Smooth muscle cell (in vitro differentiated cells): ENCODE results near the gene MOB3A. TPM values are rescaled to one million over a fixed set of nuclear protein-coding genes. Genes with fewer than 3 reads are reported as not detected.

Source experiments
- DNase-seq: peaks from one replicate; lab custom pipeline; 2025; ENCODE audit not compliant: unreplicated experiment; lab: John Stamatoyannopoulos, UW
- H2AFZ ChIP-seq: fragments of 200-600 bp; sonication (generic); 2 replicates; pipeline ENCODE4 v1.6.0; 2016; ENCODE audit warnings: antibody characterized with exemption, low read depth, mild to moderate bottlenecking
- H3F3A ChIP-seq: fragments of 200-600 bp; sonication (generic); 2 replicates; pipeline ENCODE4 v1.6.0; 2017; ENCODE audit warnings: antibody characterized with exemption, low read depth
- H3K27ac ChIP-seq: fragments of 200-600 bp; sonication (generic); 2 replicates; pipeline ENCODE4 v1.5.1; 2016; ENCODE audit warnings: low read depth, mild to moderate bottlenecking
- H3K27me3 ChIP-seq: fragments of 200-600 bp; sonication (generic); 2 replicates; pipeline ENCODE4 v1.6.1; 2016; ENCODE audit warnings: low read depth, mild to moderate bottlenecking
- H3K36me3 ChIP-seq: fragments of 200-600 bp; sonication (generic); 2 replicates; pipeline ENCODE4 v1.5.1; 2016; ENCODE audit warnings: low read depth
- H3K4me1 ChIP-seq: fragments of 200-600 bp; sonication (generic); 2 replicates; pipeline ENCODE4 v1.5.1; 2016; ENCODE audit warnings: low read depth
- H3K4me2 ChIP-seq: fragments of 200-600 bp; sonication (generic); 2 replicates; pipeline ENCODE4 v1.6.0; 2016; ENCODE audit warnings: mild to moderate bottlenecking
- H3K4me3 ChIP-seq: fragments of 200-600 bp; sonication (generic); 2 replicates; pipeline ENCODE4 v1.5.1; 2016; ENCODE audit warnings: mild to moderate bottlenecking
- H3K79me2 ChIP-seq: fragments of 200-600 bp; sonication (generic); 2 replicates; pipeline ENCODE4 v1.6.0; 2016; ENCODE audit warnings: low read depth, mild to moderate bottlenecking
- H3K9ac ChIP-seq: fragments of 200-600 bp; sonication (generic); 2 replicates; pipeline ENCODE4 v1.6.0; 2016; ENCODE audit warnings: low read depth
- H3K9me3 ChIP-seq: fragments of 200-600 bp; sonication (generic); replicated peaks from 2 replicates; pipeline ENCODE4 v1.5.1; 2016; ENCODE audit warnings: low read depth
- H4K20me1 ChIP-seq: fragments of 200-600 bp; sonication (generic); 2 replicates; pipeline ENCODE4 v1.6.0; 2016; ENCODE audit warnings: low read depth
- CTCF ChIP-seq: fragments of 200-600 bp; sonication (generic); IDR thresholded peaks from 2 replicates; pipeline ENCODE4 v1.5.1; 2017; ENCODE audit warnings: borderline replicate concordance, mild to moderate bottlenecking, antibody characterized with exemption; ENCODE audit not compliant: insufficient read depth, poor library complexity, severe bottlenecking
- WGBS: methylation state at CpG from one replicate; pipeline ENCODE4 v1.1.7; 2016; ENCODE audit warnings: low lambda C conversion rate; 5-methylcytosine and 5-hydroxymethylcytosine counted together
- polyA plus RNA-seq: library from polyadenylated mRNA; unstranded; fragments of >200 nt; fragmentation: Nextera tagmentation; extraction: Ambion mirVana; gene quantifications from 2 replicates; pipeline ENCODE4 v1.2.1, GENCODE V29; 2016
- total RNA-seq: library from RNA; depleted of rRNA; stranded (reverse); fragments of >200 nt; gene quantifications from 2 replicates; pipeline ENCODE4 v1.2.3, GENCODE V29; 2014

Gene MOB3A
- total and polyA plus RNA-seq, 2 experiments from 2014 or later, result 11.2 to 23.8 TPM

GRCh38 chr19:2051773-2052704 lies 44.1 kb downstream of the MOB3A start:
- DNase-seq, result no peak
- Histone ChIP-seq H3K4me1 (peaks cover 9% of the 10 kb centered on the region), H3K27ac (peak overlapping the region; percentile 1), H3K4me2 (peak overlapping the region; percentile 92), H3K79me2 (peaks cover 37% of the 10 kb centered on the region), H2AFZ (peak overlapping the region; percentile 86), H3K9me3 (no peaks in the 10 kb centered on the region), H3K4me3 (peak overlapping the region; percentile 95), H3K36me3 (no peaks in the 10 kb centered on the region), H3K9ac (no peak overlapping the region), H3K27me3 (no peaks in the 10 kb centered on the region), H3F3A (no peaks in the 10 kb centered on the region), H4K20me1 (peaks cover 37% of the 10 kb centered on the region)
- no peak for TF ChIP-seq CTCF
- WGBS, result 91% methylated on average over 18 of the region's 18 CpGs

- Histone ChIP-seq H3K27ac (peak within 1 kb of the TSS; percentile 7), H3K9me3 (no peaks in the 10 kb centered on the region), H3K27me3 (no peaks in the 10 kb centered on the region), H3K4me3 (peak within 1 kb of the TSS; percentile 95), H3K79me2 (peaks cover 44% of the 10 kb centered on the region), H3K4me1 (peaks cover 9% of the 10 kb centered on the region), H3K4me2 (peak within 1 kb of the TSS; percentile 99), H4K20me1 (peaks cover 46% of the 10 kb centered on the region), H3K9ac (peak within 1 kb of the TSS; percentile 78), H3F3A (no peaks in the 10 kb centered on the region), H3K36me3 (no peaks in the 10 kb centered on the region), H2AFZ (peak within 1 kb of the TSS; percentile 86)
- DNase-seq, result peak; percentile 89
- 6% methylated on average over 51 of the region's 93 CpGs for WGBS
- TF ChIP-seq CTCF, result peak; percentile 46
Measured at GRCh38 chr19:2050991-2051772, 44.9 kb downstream of the MOB3A start, which contains the start of gene MKNK2. Gene MKNK2, minus strand, starts transcription at chr19:2051244. Its CDS starts 393 bp downstream, at chr19:2050851.

GRCh38 chr19:2050349-2050990 lies 45.7 kb downstream of the MOB3A start:
- DNase-seq, result no peak
- TF ChIP-seq CTCF, result no peak
- 1% methylated on average over 29 of the region's 49 CpGs for WGBS

More at GRCh38 chr19:2050349-2050990, 45.7 kb downstream of the MOB3A start:
- peak overlapping the region; percentile 99 for H3K4me2 ChIP-seq
- H3K79me2 ChIP-seq, result peaks cover 44% of the 10 kb centered on the region
- no peaks in the 10 kb centered on the region for H3K36me3 ChIP-seq
- H4K20me1 ChIP-seq, result peaks cover 53% of the 10 kb centered on the region
- H3K9ac ChIP-seq, result peak overlapping the region; percentile 78
- no peak overlapping the region for H2AFZ ChIP-seq
- H3K9me3 ChIP-seq, result no peaks in the 10 kb centered on the region
- H3K4me1 ChIP-seq, result peaks cover 9% of the 10 kb centered on the region
- H3K27ac ChIP-seq, result peak overlapping the region; percentile 7
- H3K4me3 ChIP-seq, result peak overlapping the region; percentile 95
- no peaks in the 10 kb centered on the region for H3K27me3 ChIP-seq
- H3F3A ChIP-seq, result no peaks in the 10 kb centered on the region
